Activated naive CD4-positive, alpha-beta T cell treated with anti-CD3 and anti-CD28 coated beads, Interleukin-2, amount 10 ng/mL, durations not matched to agents 7 days and 5 days (primary cell): ENCODE data around the gene CEP170B.
"Not testable (repeated sequence)": the region's sequence is repeated elsewhere in the genome, so short reads cannot be mapped to it uniquely, and the experiment has no call there.

ENCODE experiments used
- CTCF ChIA-PET: fragments of 350-600 bp; sonication (Branson Sonifier 250); formaldehyde crosslinking; loops from one replicate; lab custom pipeline; 2021; ENCODE audit warnings: antibody characterized with exemption; lab: Charles Lee
- DNase-seq: peaks from one replicate; pipeline ENCODE4 v3.0.0-alpha.2; 2020
- H3K27ac Mint-ChIP-seq: one replicate; pipeline ENCODE4 v1.8.0; 2021; ENCODE audit warnings: mild to moderate bottlenecking, moderate library complexity, mixed read lengths
- H3K27me3 Mint-ChIP-seq: one replicate; pipeline ENCODE4 v1.8.0; 2021; ENCODE audit warnings: mild to moderate bottlenecking, mixed read lengths
- H3K36me3 Mint-ChIP-seq: one replicate; pipeline ENCODE4 v1.8.0; 2021; ENCODE audit warnings: mixed read lengths
- H3K4me1 Mint-ChIP-seq: one replicate; pipeline ENCODE4 v1.8.0; 2021; ENCODE audit warnings: mixed read lengths
- H3K4me3 Mint-ChIP-seq: one replicate; pipeline ENCODE4 v1.8.0; 2021; ENCODE audit warnings: mild to moderate bottlenecking, moderate library complexity, mixed read lengths
- H3K9me3 Mint-ChIP-seq: one replicate; pipeline ENCODE4 v1.8.0; 2021; ENCODE audit warnings: mixed read lengths

The CEP170B gene

GRCh38 chr14:104905579-104905933, 40.5 kb downstream of the CEP170B start:
- CTCF ChIA-PET, H3K4me1 Mint-ChIP-seq, DNase-seq, H3K4me3 Mint-ChIP-seq, H3K27ac Mint-ChIP-seq, H3K36me3 Mint-ChIP-seq, H3K9me3 Mint-ChIP-seq: not testable (repeated sequence)
- H3K27me3 Mint-ChIP-seq, result peaks cover 13% of the 10 kb centered on the region

GRCh38 chr14:104908303-104908702, 43.2 kb downstream of the CEP170B start:
- peaks cover 9% of the 10 kb centered on the region for H3K9me3 Mint-ChIP-seq
- H3K4me1 Mint-ChIP-seq, result no peaks in the 10 kb centered on the region
- DNase-seq, result no peak
- CTCF ChIA-PET, result interaction anchor here (1.2 kb wide), 1 partner anchor 14 kb away, joined by 3 read pairs; no protein-coding TSS in a partner anchor
- H3K27me3 Mint-ChIP-seq, result peaks cover 13% of the 10 kb centered on the region
- no peak overlapping the region for H3K4me3 Mint-ChIP-seq
- no peak overlapping the region for H3K27ac Mint-ChIP-seq
- no peaks in the 10 kb centered on the region for H3K36me3 Mint-ChIP-seq

- H3K4me1 Mint-ChIP-seq, result no peaks in the 10 kb centered on the region
Observed at GRCh38 chr14:104912053-104912452, 47.0 kb downstream of the CEP170B start.

GRCh38 chr14:104913435-104913834, 48.4 kb downstream of the CEP170B start:
- H3K9me3 Mint-ChIP-seq, result peaks cover 9% of the 10 kb centered on the region
- H3K36me3 Mint-ChIP-seq, result no peaks in the 10 kb centered on the region
- CTCF ChIA-PET, result no interaction called here
- DNase-seq, result no peak
- H3K27me3 Mint-ChIP-seq, result peaks cover 8% of the 10 kb centered on the region
- no peak overlapping the region for H3K4me3 Mint-ChIP-seq
- H3K4me1 Mint-ChIP-seq, result no peaks in the 10 kb centered on the region
- no peak overlapping the region for H3K27ac Mint-ChIP-seq

More at GRCh38 chr14:104912053-104912452, 47.0 kb downstream of the CEP170B start:
- CTCF ChIA-PET, result no interaction called here
- Mint-ChIP-seq H3K4me3 (no peak overlapping the region), H3K27ac (no peak overlapping the region), H3K27me3 (peaks cover 12% of the 10 kb centered on the region), H3K9me3 (peaks cover 9% of the 10 kb centered on the region), H3K36me3 (no peaks in the 10 kb centered on the region)
- no peak for DNase-seq

- no peak overlapping the region for H3K4me3 Mint-ChIP-seq
- H3K9me3 Mint-ChIP-seq, result peaks cover 1% of the 10 kb centered on the region
- H3K36me3 Mint-ChIP-seq, result no peaks in the 10 kb centered on the region
- no peak overlapping the region for H3K27ac Mint-ChIP-seq
- no peaks in the 10 kb centered on the region for H3K4me1 Mint-ChIP-seq
- no peak for DNase-seq
- H3K27me3 Mint-ChIP-seq, result peaks cover 11% of the 10 kb centered on the region
- CTCF ChIA-PET, result no interaction called here
Observed at GRCh38 chr14:104917116-104917515, 52.0 kb downstream of the CEP170B start.

- no peaks in the 10 kb centered on the region for H3K9me3 Mint-ChIP-seq
- peaks cover 11% of the 10 kb centered on the region for H3K27me3 Mint-ChIP-seq
- H3K27ac Mint-ChIP-seq, result no peak overlapping the region
- H3K4me3 Mint-ChIP-seq, result no peak overlapping the region
- DNase-seq, result no peak
- H3K4me1 Mint-ChIP-seq, result no peaks in the 10 kb centered on the region
- no peaks in the 10 kb centered on the region for H3K36me3 Mint-ChIP-seq
- CTCF ChIA-PET, result no interaction called here
Observed at GRCh38 chr14:104917993-104918392, 52.9 kb downstream of the CEP170B start.

- H3K27ac Mint-ChIP-seq, H3K9me3 Mint-ChIP-seq, CTCF ChIA-PET: not testable (repeated sequence)
Observed at GRCh38 chr14:104919152-104919992, 54.3 kb downstream of the CEP170B start.

GRCh38 chr14:104919993-104920315, 54.9 kb downstream of the CEP170B start:
- no peaks in the 10 kb centered on the region for H3K4me1 Mint-ChIP-seq
- H3K36me3 Mint-ChIP-seq, result no peaks in the 10 kb centered on the region
- CTCF ChIA-PET, result no interaction called here
- H3K27me3 Mint-ChIP-seq, result peaks cover 10% of the 10 kb centered on the region
- peaks cover 4% of the 10 kb centered on the region for H3K9me3 Mint-ChIP-seq
- H3K27ac Mint-ChIP-seq, result no peak overlapping the region
- H3K4me3 Mint-ChIP-seq, result no peak overlapping the region
- no peak for DNase-seq

More at GRCh38 chr14:104919152-104919992, 54.3 kb downstream of the CEP170B start:
- not testable (repeated sequence) for H3K27me3 Mint-ChIP-seq, DNase-seq, H3K36me3 Mint-ChIP-seq, H3K4me1 Mint-ChIP-seq, H3K4me3 Mint-ChIP-seq

GRCh38 chr14:104923640-104924420, 58.8 kb downstream of the CEP170B start:
- Mint-ChIP-seq H3K36me3 (no peaks in the 10 kb centered on the region), H3K9me3 (peaks cover 4% of the 10 kb centered on the region), H3K27me3 (peaks cover 23% of the 10 kb centered on the region), H3K4me3 (no peak overlapping the region), H3K27ac (no peak overlapping the region), H3K4me1 (no peaks in the 10 kb centered on the region)
- DNase-seq, result no peak
- CTCF ChIA-PET, result no interaction called here

GRCh38 chr14:104924421-104925213, 59.5 kb downstream of the CEP170B start, which contains the start of gene PLD4:
Gene PLD4, plus strand, starts transcription at chr14:104924879. Its CDS starts 2,262 bp downstream, at chr14:104927141.
- Mint-ChIP-seq H3K27me3 (peaks cover 25% of the 10 kb centered on the region), H3K27ac (no peak within 1 kb of the TSS), H3K9me3 (peaks cover 4% of the 10 kb centered on the region), H3K4me3 (no peak within 1 kb of the TSS), H3K4me1 (no peaks in the 10 kb centered on the region), H3K36me3 (no peaks in the 10 kb centered on the region)
- CTCF ChIA-PET, result no interaction called here
- no peak for DNase-seq

- Mint-ChIP-seq H3K36me3 (no peaks in the 10 kb centered on the region), H3K9me3 (peaks cover 4% of the 10 kb centered on the region), H3K27me3 (peaks cover 25% of the 10 kb centered on the region), H3K27ac (no peak overlapping the region), H3K4me3 (no peak overlapping the region), H3K4me1 (no peaks in the 10 kb centered on the region)
- CTCF ChIA-PET, result no interaction called here
- DNase-seq, result no peak
Observed at GRCh38 chr14:104925214-104925854, 60.3 kb downstream of the CEP170B start.

- H3K4me3 Mint-ChIP-seq, result no peak overlapping the region
- no peak overlapping the region for H3K27ac Mint-ChIP-seq
- DNase-seq, result no peak
- no peaks in the 10 kb centered on the region for H3K36me3 Mint-ChIP-seq
- CTCF ChIA-PET, result no interaction called here
- peaks cover 4% of the 10 kb centered on the region for H3K9me3 Mint-ChIP-seq
- peaks cover 25% of the 10 kb centered on the region for H3K27me3 Mint-ChIP-seq
- H3K4me1 Mint-ChIP-seq, result no peaks in the 10 kb centered on the region
Observed at GRCh38 chr14:104925855-104926609, 61.0 kb downstream of the CEP170B start.

- Mint-ChIP-seq H3K4me3 (no peak overlapping the region), H3K9me3 (peaks cover 4% of the 10 kb centered on the region), H3K27ac (no peak overlapping the region), H3K27me3 (peaks cover 25% of the 10 kb centered on the region), H3K4me1 (no peaks in the 10 kb centered on the region), H3K36me3 (no peaks in the 10 kb centered on the region)
- CTCF ChIA-PET, result no interaction called here
- DNase-seq, result no peak
Observed at GRCh38 chr14:104926619-104927431, 61.8 kb downstream of the CEP170B start.
